ENCODE measurements around the gene MPST.
"Not testable (repeated sequence)": the region's sequence is repeated elsewhere in the genome, so short reads cannot be mapped to it uniquely, and the experiment has no call there.

The MPST gene

GRCh38 chr22:37063431-37064420 is 44.2 kb downstream of the MPST start:
- no peak for DNase-seq

DNA sequence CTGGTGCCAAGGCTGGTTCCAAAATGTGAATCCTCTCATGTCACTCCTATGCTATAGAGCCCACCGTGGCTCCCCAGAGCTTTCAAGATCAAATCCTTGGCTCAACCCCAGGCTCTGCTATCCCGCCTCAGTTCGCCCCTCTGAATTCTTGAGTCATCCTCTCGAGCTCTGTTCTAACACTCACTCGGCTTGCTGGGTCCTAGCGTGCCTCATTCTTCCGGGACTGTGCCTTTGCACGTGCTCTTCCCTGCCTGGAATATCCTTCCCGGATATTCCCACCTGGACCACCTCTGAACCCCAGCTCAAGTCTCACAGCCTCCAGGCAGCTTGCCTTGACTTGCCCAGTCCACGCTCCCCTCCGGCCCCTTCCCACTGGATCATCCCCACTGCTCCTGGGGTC is 45.0 kb downstream of the MPST start:
- DNase-seq, result no peak

DNA sequence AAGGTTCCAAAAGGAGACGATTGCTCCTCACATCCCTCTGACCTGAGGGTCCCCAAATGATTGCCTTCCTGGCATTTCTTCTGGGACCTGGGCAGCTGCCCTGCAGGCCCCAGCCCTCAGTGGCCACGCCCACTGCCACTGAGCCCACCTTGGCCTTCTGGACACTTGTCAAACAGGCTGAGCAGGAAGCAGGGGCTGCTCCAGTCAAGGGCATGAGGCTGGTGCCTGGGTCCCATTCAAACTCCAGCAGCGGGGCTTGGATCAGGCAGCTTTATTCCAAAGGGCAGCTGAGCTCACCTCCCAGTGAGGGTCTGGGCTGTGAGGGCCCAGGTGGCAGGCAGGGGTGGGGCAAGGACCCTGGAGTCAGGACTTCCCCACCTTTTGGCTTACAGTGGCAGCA is 45.6 kb downstream of the MPST start:
- DNase-seq, result no peak

DNA sequence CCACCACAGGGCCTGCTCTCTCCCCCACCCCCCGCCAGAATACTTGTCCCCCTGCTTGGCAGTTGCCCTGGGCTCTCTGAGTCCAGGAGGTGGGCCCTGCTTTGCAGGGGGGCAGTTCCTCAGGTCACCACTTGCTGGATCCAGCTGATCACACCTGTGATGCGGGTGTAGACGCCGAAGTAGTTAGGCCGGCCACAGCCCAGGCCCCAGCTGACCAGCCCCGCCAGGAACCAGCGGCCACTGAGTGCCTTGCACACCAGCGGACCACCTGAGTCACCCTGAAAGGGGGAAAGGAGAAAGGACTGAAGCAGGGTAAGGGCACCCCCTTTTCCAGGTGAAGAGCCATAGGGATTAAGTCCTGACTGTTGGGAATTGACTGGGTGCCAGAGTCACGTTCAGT is 46.4 kb downstream of the MPST start:
- DNase-seq, result no peak

DNA sequence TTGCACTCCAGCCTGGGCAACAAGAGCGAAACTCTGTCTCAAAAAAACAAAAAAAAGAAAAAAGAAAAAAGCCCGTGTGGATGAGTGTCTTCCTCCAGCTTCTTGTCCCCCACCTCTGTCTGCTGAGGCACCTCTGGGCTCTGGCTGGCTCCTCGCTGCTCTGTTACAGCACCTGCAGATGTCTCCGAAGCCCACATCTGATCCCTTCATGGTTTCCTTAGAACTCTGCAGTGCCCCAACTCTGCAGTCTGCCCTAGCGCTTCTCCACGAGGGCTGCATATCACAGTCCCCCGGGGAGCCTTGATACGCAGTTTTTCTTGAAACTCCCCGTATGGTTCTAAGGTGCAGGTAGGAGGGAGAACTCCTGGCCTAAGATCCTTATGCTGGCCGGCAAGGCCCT is 47.9 kb downstream of the MPST start:
- no peak for DNase-seq

DNA sequence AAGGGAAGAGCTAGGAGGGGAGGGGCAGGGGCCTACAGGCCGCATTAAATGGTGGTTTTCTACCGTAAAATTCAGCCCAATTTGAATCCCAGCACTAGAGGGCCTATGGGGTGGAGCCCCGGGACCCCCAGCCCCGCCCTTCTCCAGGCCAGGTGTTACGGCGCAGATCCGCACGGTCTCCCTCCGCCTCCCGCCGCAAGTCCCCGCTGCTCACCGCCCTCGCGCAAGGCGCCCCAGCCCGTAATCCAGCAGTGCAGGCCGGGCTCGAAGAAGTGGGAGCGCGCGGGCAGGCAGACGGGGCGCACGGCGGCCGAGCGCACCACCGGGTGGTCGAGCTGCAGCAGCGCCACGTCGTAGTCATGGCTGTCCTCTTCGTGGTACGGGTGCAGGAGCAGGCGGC is 49.3 kb downstream of the MPST start:
- no peak for DNase-seq

DNA sequence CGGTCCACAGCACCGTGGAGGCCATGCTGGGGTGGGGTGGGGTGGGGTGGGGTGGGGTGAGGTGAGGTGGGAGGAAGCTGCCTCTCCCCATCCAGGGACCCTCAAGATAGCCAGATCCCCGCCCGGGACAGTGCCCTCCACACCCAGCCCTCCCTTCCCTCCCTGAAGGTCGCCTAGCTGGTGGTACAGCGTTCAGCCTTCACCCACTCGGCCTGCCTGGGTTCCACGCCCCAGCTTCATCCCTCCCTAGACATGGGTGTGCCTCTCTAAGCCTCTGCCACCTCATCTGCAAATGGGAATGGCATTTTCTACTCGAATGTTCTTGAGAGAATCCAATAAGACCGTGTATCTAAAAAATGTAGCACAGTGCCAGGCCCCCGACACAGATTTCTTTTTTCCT is 49.8 kb downstream of the MPST start:
- no peak for DNase-seq

GRCh38 chr22:37069719-37070118 is 50.2 kb downstream of the MPST start:
- DNase-seq, result no peak

GRCh38 chr22:37070334-37070733 is 50.8 kb downstream of the MPST start:
- no peak for DNase-seq

- no peak for DNase-seq
Measured at GRCh38 chr22:37070744-37071143, 51.2 kb downstream of the MPST start.

- not testable (repeated sequence) for DNase-seq
Measured at GRCh38 chr22:37071850-37072592, 52.5 kb downstream of the MPST start.

GRCh38 chr22:37072673-37073072 is 53.1 kb downstream of the MPST start:
- no peak for DNase-seq

DNA sequence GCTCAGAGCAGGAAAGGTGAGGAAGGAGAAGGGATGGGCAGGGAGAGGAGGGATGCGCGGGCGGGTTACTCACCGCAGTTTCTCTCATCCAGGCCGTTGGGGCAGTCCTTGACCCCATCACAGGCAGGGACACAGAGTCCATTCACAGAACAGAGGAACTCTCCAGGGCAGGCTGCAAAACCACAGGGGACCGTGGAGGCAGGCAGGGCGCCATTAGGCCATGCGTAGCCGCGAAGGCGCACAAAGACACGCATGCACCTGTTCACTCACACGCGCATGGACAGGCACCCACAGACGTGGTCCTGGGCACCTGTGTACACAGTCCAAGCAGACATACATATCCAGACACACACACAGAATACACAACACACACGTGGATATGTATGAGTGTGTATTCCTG is 55.0 kb downstream of the MPST start:
- DNase-seq, result no peak

DNA sequence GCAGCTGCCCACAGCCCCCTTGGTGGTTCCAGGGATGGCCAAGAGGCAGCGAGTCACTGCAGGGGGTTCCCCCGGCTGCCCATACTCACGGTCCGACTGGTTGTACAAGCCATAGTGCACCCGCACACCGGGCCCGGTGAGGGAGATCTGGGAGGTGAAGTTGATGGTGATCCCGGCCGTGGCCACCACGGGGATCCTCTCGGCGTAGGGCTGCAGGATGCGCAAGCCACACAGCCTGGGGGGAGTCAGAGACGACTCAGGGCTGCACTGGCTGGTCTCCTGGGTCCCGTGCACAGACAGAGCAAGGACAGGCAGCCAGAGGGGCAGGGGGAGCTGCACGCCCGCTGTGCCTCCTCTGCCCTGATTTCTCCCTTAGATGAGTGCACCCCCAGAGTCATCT is 55.5 kb downstream of the MPST start:
- no peak for DNase-seq

GRCh38 chr22:37075822-37076433 is 56.4 kb downstream of the MPST start:
- no peak for DNase-seq

- DNase-seq, result peak; percentile 68
Measured at GRCh38 chr22:37077802-37078448, 58.4 kb downstream of the MPST start.

GRCh38 chr22:37079158-37079557 is 59.6 kb downstream of the MPST start:
- DNase-seq, result no peak

Data from CD4-positive, alpha-beta T cell treated with Interleukin-4 for 4 hours (primary cell).